Astrocyte (in vitro differentiated cells and primary cell): ENCODE results near the gene IL2RA. TPM values are rescaled to one million over a fixed set of nuclear protein-coding genes. Genes with fewer than 3 reads are reported as not detected.

Experiments used
- DNase-seq: peaks from one replicate; pipeline ENCODE4 v3.0.0-alpha.2; 2010; ENCODE audit warnings: low read depth
- FAIRE-seq: peaks from 2 replicates; lab custom pipeline; 2011; peaks lifted over from hg19 to GRCh38; lab: Jason Lieb, UNC
- H2AFZ ChIP-seq: 2 replicates; pipeline ENCODE4 v1.6.0; 2012; ENCODE audit warnings: low read depth, low read length, inconsistent platforms
- H3K27ac ChIP-seq: 2 replicates; pipeline ENCODE4 v1.5.1; 2011; ENCODE audit warnings: low read depth, low read length, inconsistent platforms
- H3K27me3 ChIP-seq: 2 replicates; pipeline ENCODE4 v1.6.0; 2011; ENCODE audit warnings: low read length, inconsistent platforms; ENCODE audit not compliant: insufficient read depth
- H3K36me3 ChIP-seq: 2 replicates; pipeline ENCODE4 v1.5.1; 2011; ENCODE audit warnings: low read length, inconsistent platforms; ENCODE audit not compliant: insufficient read depth
- H3K4me1 ChIP-seq: 2 replicates; pipeline ENCODE4 v1.5.1; 2011; ENCODE audit warnings: low read length, inconsistent platforms; ENCODE audit not compliant: insufficient read depth
- H3K4me2 ChIP-seq: 2 replicates; pipeline ENCODE4 v1.6.0; 2012; ENCODE audit warnings: low read length, inconsistent platforms
- H3K4me3 ChIP-seq: 2 replicates; pipeline ENCODE4 v1.5.1; 2011; ENCODE audit warnings: low read depth, mild to moderate bottlenecking, low read length, inconsistent platforms; ENCODE audit not compliant: insufficient read depth
- H3K79me2 ChIP-seq: 2 replicates; pipeline ENCODE4 v1.6.0; 2012; ENCODE audit warnings: mild to moderate bottlenecking, low read length, inconsistent platforms; ENCODE audit not compliant: insufficient read depth
- H3K9ac ChIP-seq: 2 replicates; pipeline ENCODE4 v1.6.0; 2012; ENCODE audit warnings: mild to moderate bottlenecking, low read length, inconsistent platforms
- H3K9me3 ChIP-seq: 2 replicates; pipeline ENCODE4 v1.5.1; 2012; ENCODE audit warnings: low read depth, mild to moderate bottlenecking, low read length, inconsistent platforms; ENCODE audit not compliant: insufficient read depth
- H4K20me1 ChIP-seq: 2 replicates; pipeline ENCODE4 v1.6.0; 2012; ENCODE audit warnings: low read length, inconsistent platforms; ENCODE audit not compliant: insufficient read depth
- H3K27ac Mint-ChIP-seq: one replicate; pipeline ENCODE4 v1.8.0; 2021; ENCODE audit warnings: mild to moderate bottlenecking, mixed read lengths; ENCODE audit not compliant: unreplicated experiment
- H3K27me3 Mint-ChIP-seq: one replicate; pipeline ENCODE4 v1.8.0; 2021; ENCODE audit warnings: low read depth, mixed read lengths; ENCODE audit not compliant: unreplicated experiment
- H3K36me3 Mint-ChIP-seq: one replicate; pipeline ENCODE4 v1.8.0; 2021; ENCODE audit warnings: low read depth, mixed read lengths; ENCODE audit not compliant: unreplicated experiment
- H3K4me1 Mint-ChIP-seq: one replicate; pipeline ENCODE4 v1.8.0; 2021; ENCODE audit warnings: low read depth, mixed read lengths; ENCODE audit not compliant: unreplicated experiment
- H3K4me3 Mint-ChIP-seq: one replicate; pipeline ENCODE4 v1.8.0; 2021; ENCODE audit warnings: mild to moderate bottlenecking, moderate library complexity, mixed read lengths; ENCODE audit not compliant: unreplicated experiment
- H3K9me3 Mint-ChIP-seq: one replicate; pipeline ENCODE4 v1.8.0; 2021; ENCODE audit warnings: mild to moderate bottlenecking, mixed read lengths; ENCODE audit not compliant: unreplicated experiment
- EZH2 ChIP-seq: IDR thresholded peaks from 2 replicates; pipeline ENCODE4 v1.6.1; 2012; ENCODE audit warnings: mild to moderate bottlenecking, low read length, inconsistent platforms; ENCODE audit not compliant: insufficient read depth
- total RNA-seq: library from RNA; stranded (reverse); gene quantifications from 2 replicates; pipeline ENCODE4 v1.2.1, GENCODE V29; 2021
- TF ChIP-seq, protein P1 (sequence below): IDR thresholded peaks from 2 replicates; pipeline ENCODE4 v1.5.1; 2011; ENCODE audit warnings: low read depth, mild to moderate bottlenecking, inconsistent platforms, low read length, moderate library complexity; ENCODE audit not compliant: insufficient read depth

IL2RA gene
- total RNA-seq, 1 donor from 2014 or later, result not detected

GRCh38 chr10:6100370-6100769 is 38.2 kb upstream of the IL2RA start:
- H3K9ac ChIP-seq, result no peak overlapping the region
- H3K79me2 ChIP-seq, result peaks cover 63% of the 10 kb centered on the region
- no peaks in the 10 kb centered on the region for H3K27me3 Mint-ChIP-seq
- FAIRE-seq, result no peak
- H3K4me1 Mint-ChIP-seq, result peaks cover 4% of the 10 kb centered on the region
- no peak overlapping the region for H3K4me3 ChIP-seq
- no peak overlapping the region for H3K4me3 Mint-ChIP-seq
- H4K20me1 ChIP-seq, result peaks cover 63% of the 10 kb centered on the region
- H3K27ac ChIP-seq, result no peak overlapping the region
- peaks cover 3% of the 10 kb centered on the region for H3K36me3 Mint-ChIP-seq
- H2AFZ ChIP-seq, result no peak overlapping the region
- H3K9me3 Mint-ChIP-seq, result no peaks in the 10 kb centered on the region
- H3K27ac Mint-ChIP-seq, result no peak overlapping the region
- H3K4me1 ChIP-seq, result no peaks in the 10 kb centered on the region
- no peak for TF ChIP-seq EZH2
- TF ChIP-seq, protein P1, sequence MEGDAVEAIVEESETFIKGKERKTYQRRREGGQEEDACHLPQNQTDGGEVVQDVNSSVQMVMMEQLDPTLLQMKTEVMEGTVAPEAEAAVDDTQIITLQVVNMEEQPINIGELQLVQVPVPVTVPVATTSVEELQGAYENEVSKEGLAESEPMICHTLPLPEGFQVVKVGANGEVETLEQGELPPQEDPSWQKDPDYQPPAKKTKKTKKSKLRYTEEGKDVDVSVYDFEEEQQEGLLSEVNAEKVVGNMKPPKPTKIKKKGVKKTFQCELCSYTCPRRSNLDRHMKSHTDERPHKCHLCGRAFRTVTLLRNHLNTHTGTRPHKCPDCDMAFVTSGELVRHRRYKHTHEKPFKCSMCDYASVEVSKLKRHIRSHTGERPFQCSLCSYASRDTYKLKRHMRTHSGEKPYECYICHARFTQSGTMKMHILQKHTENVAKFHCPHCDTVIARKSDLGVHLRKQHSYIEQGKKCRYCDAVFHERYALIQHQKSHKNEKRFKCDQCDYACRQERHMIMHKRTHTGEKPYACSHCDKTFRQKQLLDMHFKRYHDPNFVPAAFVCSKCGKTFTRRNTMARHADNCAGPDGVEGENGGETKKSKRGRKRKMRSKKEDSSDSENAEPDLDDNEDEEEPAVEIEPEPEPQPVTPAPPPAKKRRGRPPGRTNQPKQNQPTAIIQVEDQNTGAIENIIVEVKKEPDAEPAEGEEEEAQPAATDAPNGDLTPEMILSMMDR, result no peak
- no peaks in the 10 kb centered on the region for H3K9me3 ChIP-seq
- DNase-seq, result no peak
- H3K27me3 ChIP-seq, result no peaks in the 10 kb centered on the region
- peaks cover 21% of the 10 kb centered on the region for H3K36me3 ChIP-seq
- no peak overlapping the region for H3K4me2 ChIP-seq

- Histone ChIP-seq H3K9ac (no peak overlapping the region), H3K36me3 (peaks cover 14% of the 10 kb centered on the region), H4K20me1 (peaks cover 62% of the 10 kb centered on the region), H3K27ac (no peak overlapping the region), H3K9me3 (no peaks in the 10 kb centered on the region), H3K4me2 (no peak overlapping the region), H3K27me3 (no peaks in the 10 kb centered on the region), H3K4me1 (no peaks in the 10 kb centered on the region), H2AFZ (no peak overlapping the region), H3K79me2 (peaks cover 82% of the 10 kb centered on the region), H3K4me3 (no peak overlapping the region)
- Mint-ChIP-seq H3K9me3 (no peaks in the 10 kb centered on the region), H3K4me1 (peaks cover 4% of the 10 kb centered on the region), H3K4me3 (no peak overlapping the region), H3K27me3 (no peaks in the 10 kb centered on the region), H3K27ac (no peak overlapping the region), H3K36me3 (peaks cover 7% of the 10 kb centered on the region)
- DNase-seq (no peak), FAIRE-seq (no peak)
- no peak for TF ChIP-seq EZH2
- TF ChIP-seq, protein P1, result no peak
These were observed 36.0 kb upstream of the IL2RA start for GRCh38 chr10:6098156-6098555.

DNA sequence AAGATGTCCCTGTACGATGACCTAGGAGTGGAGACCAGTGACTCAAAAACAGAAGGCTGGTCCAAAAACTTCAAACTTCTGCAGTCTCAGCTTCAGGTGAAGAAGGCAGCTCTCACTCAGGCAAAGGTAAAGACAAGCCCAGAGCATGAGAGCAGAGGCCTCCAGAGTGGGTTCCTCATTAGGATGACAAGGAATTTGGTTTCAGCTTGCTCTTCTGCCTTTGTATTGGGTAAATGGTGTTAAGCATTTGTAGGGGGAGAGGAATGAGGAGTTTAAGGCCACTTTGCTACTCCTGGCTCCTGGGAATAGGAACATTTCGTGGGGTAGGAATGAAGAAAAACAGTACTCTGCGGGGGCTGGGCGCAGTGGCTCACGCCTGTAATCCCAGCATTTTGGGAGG is 34.9 kb upstream of the IL2RA start:
- no peak for TF ChIP-seq EZH2
- TF ChIP-seq, protein P1, result no peak
- no peak overlapping the region for H3K27ac Mint-ChIP-seq
- no peak for DNase-seq

More for the DNA sequence above, 34.9 kb upstream of the IL2RA start:
- H3K4me3 Mint-ChIP-seq, result no peak overlapping the region
- Histone ChIP-seq H3K27ac (no peak overlapping the region), H3K36me3 (peaks cover 7% of the 10 kb centered on the region), H3K27me3 (no peaks in the 10 kb centered on the region), H2AFZ (no peak overlapping the region), H3K4me3 (no peak overlapping the region), H3K4me2 (no peak overlapping the region), H4K20me1 (peaks cover 68% of the 10 kb centered on the region), H3K9ac (no peak overlapping the region), H3K9me3 (no peaks in the 10 kb centered on the region), H3K79me2 (peaks cover 93% of the 10 kb centered on the region), H3K4me1 (no peaks in the 10 kb centered on the region)
- no peaks in the 10 kb centered on the region for H3K9me3 Mint-ChIP-seq
- peaks cover 8% of the 10 kb centered on the region for H3K4me1 Mint-ChIP-seq
- no peak for FAIRE-seq
- peaks cover 7% of the 10 kb centered on the region for H3K36me3 Mint-ChIP-seq
- no peaks in the 10 kb centered on the region for H3K27me3 Mint-ChIP-seq
